ENCODE data around the gene CCDC92. TPM values are rescaled to one million over a fixed set of nuclear protein-coding genes. Genes with fewer than 3 reads are reported as not detected.

Gene CCDC92
- total and polyA plus RNA-seq, 2 of the 13 experiments (the other 11 are each of a cell fraction or from before 2014, with no cell fraction given), result 5.4 to 14.7 TPM

- TF ChIP-seq MXD3 (CRISPR knock-in tag; IDR thresholded peaks at IDR 0.05) (no peak), AFF4 (CRISPR knock-in tag; IDR thresholded peaks at IDR 0.05) (no peak), E2F1 (CRISPR knock-in tag; IDR thresholded peaks at IDR 0.05) (no peak), BCL3 (CRISPR knock-in tag; IDR thresholded peaks at IDR 0.05) (0 out of 2 replicates have a peak, but pooled peaks have one; percentile 10), HMGXB3 (CRISPR knock-in tag; IDR thresholded peaks at IDR 0.05; ENCODE audit: borderline replicate concordance) (no peak), CERS6 (CRISPR knock-in tag; IDR thresholded peaks at IDR 0.05) (no peak), ZNF670 (CRISPR knock-in tag; IDR thresholded peaks at IDR 0.05; ENCODE audit: borderline replicate concordance) (no peak), RBFOX2 (IDR thresholded peaks at IDR 0.05; ENCODE audit: low read depth, low read length) (peak; percentile 79), CC2D1A (CRISPR knock-in tag; IDR thresholded peaks at IDR 0.05) (no peak), ZFP36L2 (CRISPR knock-in tag; IDR thresholded peaks at IDR 0.05) (no peak), GATAD1 (CRISPR knock-in tag; IDR thresholded peaks at IDR 0.05) (0 out of 2 replicates have a peak, but pooled peaks have one; percentile 32), TBP (CRISPR knock-in tag; IDR thresholded peaks at IDR 0.05) (no peak), E2F2 (CRISPR knock-in tag; IDR thresholded peaks at IDR 0.05; ENCODE audit: borderline replicate concordance) (no peak)
These were observed at the start of gene CCDC92, which contains the start of gene ZNF664 (continued) for GRCh38 chr12:123972457-123973401.

Measured in HepG2 (cell line).